Renal pelvis (tissue), 12 donors: ENCODE data around the gene ZNF124. TPM values are rescaled to one million over a fixed set of nuclear protein-coding genes. Genes with fewer than 3 reads are reported as not detected.
"Not testable (repeated sequence)": the region's sequence is repeated elsewhere in the genome, so short reads cannot be mapped to it uniquely, and the experiment has no call there.

ENCODE experiments used
- DNase-seq: peaks from one replicate; pipeline ENCODE4 v3.0.0-alpha.2; 2013
- long read RNA-seq, 16 experiments: transcript quantifications; one replicate each; lab custom pipeline, GENCODE V29; 2026
- polyA plus RNA-seq, 3 donors: library from polyadenylated mRNA; unstranded; fragments of 120-200 nt; gene quantifications; one replicate each; pipeline ENCODE4 v1.2.1, GENCODE V29; 2013; ENCODE audit not compliant: insufficient read length in 3 of 3

Gene ZNF124
- polyA plus RNA-seq: 10 to 100 TPM; 18.3 to 34.8 (median 33.8) TPM
- long read RNA-seq, donor 1, transcript ZNF124-201 (4 exons, 1,674 nt): major isoform, 5 of 8 reads
- long read RNA-seq, donor 1, partial matches to known transcripts: 0 of 8 reads
- long read RNA-seq, donor 1, other reads (novel, unspliced or antisense): 0 of 8 reads
- long read RNA-seq, donor 2, partial matches to known transcripts: 0 of 1 reads
- long read RNA-seq, donor 2, other reads (novel, unspliced or antisense): 0 of 1 reads
- long read RNA-seq, donor 3, partial matches to known transcripts: 0 of 4 reads
- long read RNA-seq, donor 3, other reads (novel, unspliced or antisense): 0 of 4 reads
- long read RNA-seq, donor 4, partial matches to known transcripts: 0 of 5 reads
- long read RNA-seq, donor 4, other reads (novel, unspliced or antisense): 0 of 5 reads
- long read RNA-seq, donor 5, partial matches to known transcripts: 0 of 7 reads
- long read RNA-seq, donor 5, other reads (novel, unspliced or antisense): 0 of 7 reads
- long read RNA-seq, donor 6, partial matches to known transcripts: 0 of 4 reads
- long read RNA-seq, donor 6, other reads (novel, unspliced or antisense): 0 of 4 reads
- long read RNA-seq, donor 7, transcript ZNF124-201 (4 exons, 1,674 nt): major isoform, 8 of 13 reads
- long read RNA-seq, donor 7, transcript ZNF124-206 (4 exons, 1,292 nt): minor isoform, 5 of 13 reads
- long read RNA-seq, donor 7, partial matches to known transcripts: 0 of 13 reads
- long read RNA-seq, donor 7, other reads (novel, unspliced or antisense): 0 of 13 reads
- long read RNA-seq, donor 8: 0 reads
- long read RNA-seq, donor 9, partial matches to known transcripts: 0 of 5 reads
- long read RNA-seq, donor 9, other reads (novel, unspliced or antisense): 0 of 5 reads
- long read RNA-seq, donor 10, partial matches to known transcripts: 0 of 6 reads
- long read RNA-seq, donor 10, other reads (novel, unspliced or antisense): 0 of 6 reads
- long read RNA-seq, donor 11, partial matches to known transcripts: 0 of 8 reads
- long read RNA-seq, donor 11, other reads (novel, unspliced or antisense): 0 of 8 reads
- long read RNA-seq, donor 12, partial matches to known transcripts: 0 of 7 reads
- long read RNA-seq, donor 12, other reads (novel, unspliced or antisense): 0 of 7 reads
- long read RNA-seq, donor 13, partial matches to known transcripts: 0 of 3 reads
- long read RNA-seq, donor 13, other reads (novel, unspliced or antisense): 0 of 3 reads
- long read RNA-seq, donor 14: 0 reads
- long read RNA-seq, donor 15, transcript ZNF124-201 (4 exons, 1,674 nt): major isoform, 6 of 7 reads
- long read RNA-seq, donor 15, partial matches to known transcripts: 0 of 7 reads
- long read RNA-seq, donor 15, other reads (novel, unspliced or antisense): 0 of 7 reads
- long read RNA-seq, donor 16, transcript ZNF124-206 (4 exons, 1,292 nt): minor isoform, 5 of 14 reads
- long read RNA-seq, donor 16, transcript ZNF124-201 (4 exons, 1,674 nt): major isoform, 8 of 14 reads
- long read RNA-seq, donor 16, partial matches to known transcripts: 0 of 14 reads
- long read RNA-seq, donor 16, other reads (novel, unspliced or antisense): 0 of 14 reads

GRCh38 chr1:247171875-247172563 lies at the start of gene ZNF124:
TSS of gene ZNF124 (minus strand) at chr1:247172020. CDS start at chr1:247171877, 143 bp downstream.
- DNase-seq: not testable (repeated sequence)

- not testable (repeated sequence) for DNase-seq
These were observed 48.5 kb upstream of the ZNF124 start for GRCh38 chr1:247220280-247220679.

- no peak for DNase-seq
These were observed 46.4 kb upstream of the ZNF124 start for GRCh38 chr1:247218121-247218651.

GRCh38 chr1:247216261-247216660 lies 44.4 kb upstream of the ZNF124 start:
- DNase-seq: no peak

GRCh38 chr1:247212627-247213617 lies 41.1 kb upstream of the ZNF124 start:
- no peak for DNase-seq

GRCh38 chr1:247212012-247212411 lies 40.2 kb upstream of the ZNF124 start:
- no peak for DNase-seq

- DNase-seq: no peak
These were observed 39.5 kb upstream of the ZNF124 start for GRCh38 chr1:247211339-247211738.

GRCh38 chr1:247210376-247211117 lies 38.7 kb upstream of the ZNF124 start:
- peak; percentile 96 for DNase-seq

- no peak for DNase-seq
These were observed 38.2 kb upstream of the ZNF124 start for GRCh38 chr1:247210062-247210375.

GRCh38 chr1:247209396-247209795 lies 37.6 kb upstream of the ZNF124 start:
- no peak for DNase-seq

- no peak for DNase-seq
These were observed 32.4 kb upstream of the ZNF124 start for GRCh38 chr1:247204177-247204647.

GRCh38 chr1:247198781-247199180 lies 27.0 kb upstream of the ZNF124 start:
- DNase-seq: no peak

GRCh38 chr1:247193958-247194357 lies 22.1 kb upstream of the ZNF124 start:
- no peak for DNase-seq

- DNase-seq: no peak
These were observed 18.4 kb upstream of the ZNF124 start for GRCh38 chr1:247189981-247190798.

- no peak for DNase-seq
These were observed 13.8 kb upstream of the ZNF124 start for GRCh38 chr1:247185667-247186066.

- no peak for DNase-seq
These were observed 12.4 kb upstream of the ZNF124 start for GRCh38 chr1:247184254-247184653.

- no peak for DNase-seq
These were observed 11.2 kb upstream of the ZNF124 start for GRCh38 chr1:247182994-247183393.
